ENCODE results near the gene DOLPP1. TPM values are rescaled to one million over a fixed set of nuclear protein-coding genes. Genes with fewer than 3 reads are reported as not detected.

DOLPP1 gene
- total RNA-seq, 2 donors from 2014 or later, result 5.3 to 8.0 TPM

GRCh38 chr9:129137292-129138143, 56.6 kb downstream of the DOLPP1 start:
- Mint-ChIP-seq H3K36me3 (ENCODE audit: low read depth) (peaks cover 4% of the 10 kb centered on the region), H3K4me3 (no peak overlapping the region), H3K27me3 (no peaks in the 10 kb centered on the region), H3K27ac (no peak overlapping the region), H3K4me1 (peaks cover 13% of the 10 kb centered on the region)
- no peaks in the 10 kb centered on the region for H3K9me3 ChIP-seq (ENCODE audit: control insufficient read depth, low read length, poor library complexity, severe bottlenecking)
- no peak for DNase-seq
- ATAC-seq, result no peak

- no peak overlapping the region for H3K27ac Mint-ChIP-seq
- H3K36me3 Mint-ChIP-seq (ENCODE audit: low read depth), result peaks cover 4% of the 10 kb centered on the region
- no peak overlapping the region for H3K4me3 Mint-ChIP-seq
- H3K27me3 Mint-ChIP-seq, result no peaks in the 10 kb centered on the region
- no peak for ATAC-seq
- no peak for DNase-seq
- no peaks in the 10 kb centered on the region for H3K9me3 ChIP-seq (ENCODE audit: control insufficient read depth, low read length, poor library complexity, severe bottlenecking)
- H3K4me1 Mint-ChIP-seq, result peaks cover 16% of the 10 kb centered on the region
Measured at GRCh38 chr9:129138144-129138462, 57.2 kb downstream of the DOLPP1 start.

GRCh38 chr9:129138476-129139232, 57.7 kb downstream of the DOLPP1 start:
- no peak for DNase-seq
- peak overlapping the region; percentile 97 for H3K27ac Mint-ChIP-seq
- ATAC-seq, result peak; percentile 3
- H3K27me3 Mint-ChIP-seq, result no peaks in the 10 kb centered on the region
- H3K36me3 Mint-ChIP-seq (ENCODE audit: low read depth), result peaks cover 2% of the 10 kb centered on the region
- H3K9me3 ChIP-seq (ENCODE audit: control insufficient read depth, low read length, poor library complexity, severe bottlenecking), result no peaks in the 10 kb centered on the region
- H3K4me1 Mint-ChIP-seq, result peaks cover 18% of the 10 kb centered on the region
- H3K4me3 Mint-ChIP-seq, result peak overlapping the region; percentile 98

DNA sequence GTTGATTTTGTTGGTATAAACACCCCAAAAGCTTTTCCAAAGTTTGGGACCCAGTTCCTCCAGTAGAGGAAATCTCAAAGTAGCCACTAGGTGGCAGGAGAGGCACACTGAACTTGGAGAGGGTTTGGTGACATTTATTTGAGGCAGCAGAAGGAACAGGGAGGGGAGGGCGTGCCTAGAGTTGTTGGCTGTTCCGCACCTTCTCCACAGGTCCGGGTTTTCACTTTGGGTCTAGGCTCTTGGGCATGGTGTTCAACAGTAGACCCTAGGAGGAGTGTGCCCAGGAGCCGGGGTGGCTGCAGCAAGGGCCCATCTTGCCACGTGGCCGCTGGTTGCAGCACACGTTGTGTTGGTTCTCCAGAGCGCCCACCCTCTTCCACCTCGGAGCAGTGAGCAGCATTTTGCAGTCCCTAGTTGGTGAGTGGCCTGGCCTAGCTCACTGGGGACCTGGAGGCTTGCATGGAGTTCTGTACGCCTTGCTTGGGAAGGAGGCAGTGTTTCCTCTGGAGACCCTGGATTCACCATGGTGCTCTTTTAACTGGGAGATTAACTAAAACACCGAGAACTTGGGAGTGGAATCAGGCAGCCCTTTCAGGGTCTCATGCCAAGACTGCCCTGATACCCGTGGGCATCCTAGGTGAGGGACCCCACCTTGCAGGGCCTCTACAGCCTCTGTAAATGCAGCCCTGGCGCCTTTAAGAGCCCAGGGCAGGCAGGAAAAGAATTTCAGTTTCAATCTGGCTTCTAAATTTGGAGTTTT, 58.5 kb downstream of the DOLPP1 start:
- peaks cover 18% of the 10 kb centered on the region for H3K4me1 Mint-ChIP-seq
- ATAC-seq (peak; percentile 71), DNase-seq (peak; percentile 37 to 69 (median 51))
- no peaks in the 10 kb centered on the region for H3K36me3 Mint-ChIP-seq (ENCODE audit: low read depth)
- H3K27ac Mint-ChIP-seq, result peak overlapping the region; percentile 97
- no peaks in the 10 kb centered on the region for H3K27me3 Mint-ChIP-seq
- H3K4me3 Mint-ChIP-seq, result peak overlapping the region; percentile 98
- H3K9me3 ChIP-seq (ENCODE audit: control insufficient read depth, low read length, poor library complexity, severe bottlenecking), result no peaks in the 10 kb centered on the region

GRCh38 chr9:129139993-129140396, 59.1 kb downstream of the DOLPP1 start:
- H3K27me3 Mint-ChIP-seq, result no peaks in the 10 kb centered on the region
- peak overlapping the region; percentile 97 for H3K27ac Mint-ChIP-seq
- peak overlapping the region; percentile 98 for H3K4me3 Mint-ChIP-seq
- peaks cover 18% of the 10 kb centered on the region for H3K4me1 Mint-ChIP-seq
- H3K9me3 ChIP-seq (ENCODE audit: control insufficient read depth, low read length, poor library complexity, severe bottlenecking), result no peaks in the 10 kb centered on the region
- H3K36me3 Mint-ChIP-seq (ENCODE audit: low read depth), result no peaks in the 10 kb centered on the region
- DNase-seq (peak; percentile 48 to 73 (median 48)), ATAC-seq (peak; percentile 89)

Other genes starting within 250 kb of the DOLPP1 start
- gene KYAT1, start 199.2 kb upstream of the DOLPP1 start, total RNA-seq, result 1 to 10 TPM; 4.8 to 5.7 TPM
- 10 to 100 TPM; 28.9 to 30.3 TPM for gene LRRC8A, start 199.0 kb upstream of the DOLPP1 start, total RNA-seq
- gene PHYHD1, start 160.1 kb upstream of the DOLPP1 start, total RNA-seq, result under 1 TPM in 1 of 2 donors, not detected in 1; 0.45 TPM
- gene DOLK, start 133.5 kb upstream of the DOLPP1 start, total RNA-seq, result 1 to 10 TPM; 5.1 to 7.4 TPM
- gene NUP188, start 133.4 kb upstream of the DOLPP1 start, total RNA-seq, result 10 to 100 TPM; 62.2 to 75.1 TPM
- gene SH3GLB2, start 52.8 kb upstream of the DOLPP1 start, total RNA-seq, result 10 to 100 TPM; 82.2 to 87.1 TPM
- gene MIGA2, start 44.5 kb upstream of the DOLPP1 start, total RNA-seq, result 10 to 100 TPM; 64.2 to 81.4 TPM
- gene CRAT, start 29.7 kb downstream of the DOLPP1 start, total RNA-seq, result 10 to 100 TPM; 12.9 to 23.3 TPM
- 10 to 100 TPM; 49.8 to 50.0 TPM for gene PTPA, start 30.3 kb downstream of the DOLPP1 start, total RNA-seq
- gene IER5L, start 97.2 kb downstream of the DOLPP1 start, total RNA-seq, result 1 to 10 TPM; 2.4 to 3.1 TPM